Subcutaneous adipose tissue (tissue), 4 donors: ENCODE results near the gene TEX35. TPM values are rescaled to one million over a fixed set of nuclear protein-coding genes. Genes with fewer than 3 reads are reported as not detected.

ENCODE experiments used
- CTCF ChIP-seq: fragments of 450-650 bp; IDR thresholded peaks from one replicate; pipeline ENCODE4 v1.5.1; 2016; ENCODE audit warnings: low read depth, mild to moderate bottlenecking, control low read depth, antibody characterized with exemption, moderate library complexity
- total RNA-seq, 4 donors: library from RNA; depleted of rRNA; stranded (reverse); fragments of >200 nt; gene quantifications; one replicate each; pipeline ENCODE4 v1.1.0, GENCODE V29; 2016

Gene TEX35
- total RNA-seq, 4 donors from 2014 or later = not detected

DNA sequence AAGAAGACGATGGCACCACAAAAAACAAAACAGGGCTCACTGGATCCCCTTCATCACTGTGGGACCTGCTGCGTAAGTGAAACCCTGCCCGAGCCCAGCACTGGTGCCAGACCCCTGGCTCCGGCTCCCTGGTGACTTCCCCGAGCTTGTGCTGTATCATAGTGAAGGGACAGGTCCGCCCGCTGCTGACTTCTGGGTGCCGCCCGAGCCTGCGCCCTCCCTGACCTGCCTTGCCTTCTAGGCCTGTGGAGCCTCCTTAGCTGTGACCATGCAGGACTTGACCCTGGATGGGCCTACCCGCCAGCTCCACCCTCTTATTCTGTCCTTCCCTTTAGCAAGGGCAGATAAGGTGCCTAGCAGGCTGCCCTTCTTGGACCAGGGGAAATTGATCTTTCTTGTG, 7.9 kb downstream of the TEX35 start:
- TF ChIP-seq CTCF = no peak

DNA sequence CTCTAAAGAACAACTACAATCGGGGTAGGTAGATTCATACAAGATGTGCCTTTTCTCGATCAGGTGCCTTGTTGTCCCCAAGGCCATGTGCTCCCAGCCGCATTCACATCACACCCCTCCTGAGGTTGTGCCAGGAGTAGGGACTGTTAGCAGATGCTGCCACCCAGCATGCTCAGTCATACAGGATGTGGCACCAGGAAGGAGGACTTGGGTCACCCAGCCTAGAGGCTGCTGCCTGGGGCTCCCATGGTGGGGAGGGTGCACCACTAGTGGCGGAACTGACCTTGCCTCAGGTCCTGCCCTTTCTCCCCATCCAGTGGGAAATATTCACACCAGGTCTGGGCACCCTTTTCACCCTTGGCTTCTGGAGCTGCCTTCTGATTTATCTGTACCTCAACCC, 8.3 kb downstream of the TEX35 start:
- TF ChIP-seq CTCF = no peak

- TF ChIP-seq CTCF = no peak
These were observed 14.2 kb downstream of the TEX35 start for GRCh38 chr1:178527117-178527516.

DNA sequence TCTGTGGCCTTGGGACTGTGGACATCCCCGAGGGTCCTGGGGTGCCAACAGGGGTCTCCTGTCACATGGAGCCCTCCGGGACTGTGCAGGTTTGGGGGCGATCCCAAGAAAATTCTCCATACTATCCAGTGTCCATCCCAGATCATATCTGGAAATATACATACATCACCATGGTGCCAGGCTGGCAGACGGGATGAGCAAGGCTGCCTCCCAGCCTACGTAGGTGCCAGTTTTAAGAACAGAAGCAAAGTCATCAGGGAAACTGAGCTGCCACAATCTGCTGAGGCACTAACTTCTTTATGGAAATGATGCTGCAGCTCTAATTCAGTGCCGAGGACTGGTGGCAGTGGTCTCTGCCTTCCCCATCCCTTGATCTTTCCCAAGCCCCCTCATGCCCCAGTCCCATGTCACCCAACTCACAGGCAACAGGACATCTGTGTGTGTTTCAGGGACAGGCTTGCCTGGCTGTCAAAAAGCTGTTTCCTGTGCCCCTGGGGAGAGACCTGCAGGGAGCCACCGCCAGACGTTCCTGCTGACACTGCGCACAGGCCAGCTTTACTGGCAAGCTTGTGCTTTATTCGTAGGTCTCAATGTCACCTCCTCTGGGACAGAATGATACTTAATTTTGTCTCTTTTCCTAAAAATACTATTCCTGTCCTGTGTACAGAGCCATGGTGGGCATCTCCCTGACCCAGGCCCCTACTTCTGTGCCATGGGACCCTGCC, 15.5 kb downstream of the TEX35 start:
- no peak for TF ChIP-seq CTCF

- no peak for TF ChIP-seq CTCF
These were observed 16.0 kb downstream of the TEX35 start for GRCh38 chr1:178528953-178529335.

DNA sequence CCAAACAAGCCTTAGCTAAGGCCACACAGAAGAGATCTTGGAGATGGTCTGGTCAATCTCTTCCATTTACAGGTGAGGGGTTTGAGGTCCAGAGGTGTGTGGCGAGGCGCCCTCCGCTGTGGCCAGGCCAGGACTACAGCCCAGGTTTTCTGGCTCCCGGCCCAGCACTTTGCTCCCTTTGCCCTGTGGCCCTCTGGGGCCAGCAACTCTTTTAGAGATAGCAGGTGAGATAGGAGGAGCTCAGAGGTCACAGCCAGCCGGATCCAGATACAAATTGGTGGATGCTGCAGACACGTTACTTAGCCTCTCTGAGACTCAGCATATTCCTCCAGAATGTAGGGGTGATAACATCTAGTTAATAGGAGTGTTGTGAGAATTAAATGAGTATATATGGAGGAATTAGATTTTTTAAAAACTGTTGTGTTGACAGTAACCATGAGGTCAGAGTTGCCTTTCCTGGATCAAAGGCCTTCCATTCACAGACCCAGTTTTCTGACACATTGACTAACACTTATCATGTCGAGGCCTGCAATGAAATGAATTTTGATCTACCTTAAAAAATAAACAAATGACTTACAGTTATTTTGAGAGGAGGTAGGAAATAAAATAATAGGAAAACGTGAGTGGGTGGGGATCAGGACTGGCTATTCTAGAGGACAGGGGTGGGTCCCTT, 16.6 kb downstream of the TEX35 start:
- no peak for TF ChIP-seq CTCF

GRCh38 chr1:178530037-178530402, 17.1 kb downstream of the TEX35 start:
- no peak for TF ChIP-seq CTCF
